Caco-2 (cell line): Measurements from ENCODE around the gene ANKRD13A. TPM values are rescaled to one million over a fixed set of nuclear protein-coding genes. Genes with fewer than 3 reads are reported as not detected.

Experiments used
- BruUV-seq: library from RNA; stranded (reverse); fragments of 400-500 nt; replicated peaks from 2 replicates; lab custom pipeline; 2021; lab: Mats Ljungman, UMichigan
- CTCF ChIA-PET: fragments of 300-600 bp; sonication (Branson Sonifier 250); formaldehyde crosslinking; loops from one replicate; lab custom pipeline; 2022; ENCODE audit warnings: antibody characterized with exemption; lab: Charles Lee
- POLR2A ChIA-PET: fragments of 300-600 bp; sonication (Branson Sonifier 250); formaldehyde crosslinking; loops from one replicate; lab custom pipeline; 2022; ENCODE audit warnings: antibody characterized with exemption; lab: Charles Lee
- DNase-seq, 2 experiments: peaks; one replicate each; pipeline versions ENCODE4 v3.0.0 to v3.0.0-alpha.2; 2020 to 2022
- H3K27me3 ChIP-seq: replicated peaks from 2 replicates; pipeline ENCODE4 v1.6.0; 2011; ENCODE audit warnings: low read length; ENCODE audit not compliant: control insufficient read depth, insufficient read depth
- H3K36me3 ChIP-seq: 2 replicates; pipeline ENCODE4 v1.5.1; 2011; ENCODE audit warnings: low read length; ENCODE audit not compliant: control insufficient read depth, insufficient read depth
- H3K4me1 ChIP-seq: fragments of 250-450 bp; sonication (Bioruptor Pico); 2 replicates; pipeline ENCODE4 v1.5.1; 2020; ENCODE audit warnings: mild to moderate bottlenecking
- H3K4me3 ChIP-seq: 2 replicates; pipeline ENCODE4 v1.5.1; 2011; ENCODE audit warnings: low read depth, mild to moderate bottlenecking, control low read depth, low read length
- H3K9me3 ChIP-seq: fragments of 250-450 bp; sonication (Bioruptor Pico); 2 replicates; pipeline ENCODE4 v1.5.1; 2020; ENCODE audit warnings: mild to moderate bottlenecking, moderate library complexity
- H3K27ac Mint-ChIP-seq: one replicate; pipeline ENCODE4 v1.8.0; 2022; ENCODE audit warnings: mixed read lengths; ENCODE audit not compliant: unreplicated experiment
- H3K27me3 Mint-ChIP-seq: one replicate; pipeline ENCODE4 v1.8.0; 2022; ENCODE audit warnings: mixed read lengths; ENCODE audit not compliant: insufficient read depth, unreplicated experiment
- H3K36me3 Mint-ChIP-seq: one replicate; pipeline ENCODE4 v1.8.0; 2022; ENCODE audit warnings: mild to moderate bottlenecking, mixed read lengths; ENCODE audit not compliant: insufficient read depth, unreplicated experiment
- H3K4me1 Mint-ChIP-seq: one replicate; pipeline ENCODE4 v1.8.0; 2022; ENCODE audit warnings: low read depth, mixed read lengths; ENCODE audit not compliant: unreplicated experiment
- H3K4me3 Mint-ChIP-seq: one replicate; pipeline ENCODE4 v1.8.0; 2022; ENCODE audit warnings: mild to moderate bottlenecking, moderate library complexity, mixed read lengths; ENCODE audit not compliant: unreplicated experiment
- H3K9me3 Mint-ChIP-seq: one replicate; pipeline ENCODE4 v1.8.0; 2022; ENCODE audit warnings: mixed read lengths; ENCODE audit not compliant: unreplicated experiment
- intact Hi-C: fragments of 100-400 bp; cut with micrococcal nuclease; formaldehyde crosslinking; loops from one replicate; pipeline ENCODE4 v1.10.0; 2022; ENCODE audit not compliant: unreplicated experiment
- total RNA-seq: library from RNA; stranded (reverse); gene quantifications from 2 replicates; pipeline ENCODE4 v1.2.3, GENCODE V29; 2022
- TF ChIP-seq, protein P1 (sequence below), 2 experiments: fragments of 200-600 bp in 1 of 2; IDR thresholded peaks; 1 replicate in 1 of 2; 2 replicates in 1 of 2; pipeline versions ENCODE4 v1.5.1 to v1.8.0; 2011 to 2022; ENCODE audit warnings: antibody characterized with exemption in 1 of 2, control low read depth in 1 of 2, inconsistent platforms in 1 of 2, low read depth in 1 of 2, low read length in 1 of 2, mild to moderate bottlenecking in 1 of 2, moderate library complexity in 1 of 2; ENCODE audit not compliant: insufficient read depth in 1 of 2, severe bottlenecking in 1 of 2, unreplicated experiment in 1 of 2

ANKRD13A gene
- total RNA-seq, 1 experiment from 2014 or later, result 42.2 TPM

- Histone ChIP-seq H3K36me3 (peaks cover 2% of the 10 kb centered on the region; the same call in 1 of the 2 replicates), H3K4me3 (no peak overlapping the region), H3K27me3 (no peaks in the 10 kb centered on the region), H3K4me1 (no peaks in the 10 kb centered on the region), H3K9me3 (no peaks in the 10 kb centered on the region)
- Mint-ChIP-seq H3K9me3 (no peaks in the 10 kb centered on the region), H3K4me1 (no peaks in the 10 kb centered on the region), H3K27ac (no peak overlapping the region), H3K36me3 (peaks cover 7% of the 10 kb centered on the region), H3K4me3 (no peak overlapping the region), H3K27me3 (no peaks in the 10 kb centered on the region)
- ChIA-PET CTCF (no interaction called here), POLR2A (no interaction called here)
- no TSS peak for BruUV-seq
- TF ChIP-seq, protein P1, sequence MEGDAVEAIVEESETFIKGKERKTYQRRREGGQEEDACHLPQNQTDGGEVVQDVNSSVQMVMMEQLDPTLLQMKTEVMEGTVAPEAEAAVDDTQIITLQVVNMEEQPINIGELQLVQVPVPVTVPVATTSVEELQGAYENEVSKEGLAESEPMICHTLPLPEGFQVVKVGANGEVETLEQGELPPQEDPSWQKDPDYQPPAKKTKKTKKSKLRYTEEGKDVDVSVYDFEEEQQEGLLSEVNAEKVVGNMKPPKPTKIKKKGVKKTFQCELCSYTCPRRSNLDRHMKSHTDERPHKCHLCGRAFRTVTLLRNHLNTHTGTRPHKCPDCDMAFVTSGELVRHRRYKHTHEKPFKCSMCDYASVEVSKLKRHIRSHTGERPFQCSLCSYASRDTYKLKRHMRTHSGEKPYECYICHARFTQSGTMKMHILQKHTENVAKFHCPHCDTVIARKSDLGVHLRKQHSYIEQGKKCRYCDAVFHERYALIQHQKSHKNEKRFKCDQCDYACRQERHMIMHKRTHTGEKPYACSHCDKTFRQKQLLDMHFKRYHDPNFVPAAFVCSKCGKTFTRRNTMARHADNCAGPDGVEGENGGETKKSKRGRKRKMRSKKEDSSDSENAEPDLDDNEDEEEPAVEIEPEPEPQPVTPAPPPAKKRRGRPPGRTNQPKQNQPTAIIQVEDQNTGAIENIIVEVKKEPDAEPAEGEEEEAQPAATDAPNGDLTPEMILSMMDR (IDR thresholded peaks at IDR 0.05; ENCODE audit: insufficient read depth in 1 of 2, low read depth in 1 of 2, low read length in 1 of 2, severe bottlenecking in 1 of 2, unreplicated experiment in 1 of 2), result no peak
- DNase-seq, result no peak
- intact Hi-C loops, result no loop called here
Observed at GRCh38 chr12:109961201-109961600, 38.0 kb upstream of the ANKRD13A start.

DNA sequence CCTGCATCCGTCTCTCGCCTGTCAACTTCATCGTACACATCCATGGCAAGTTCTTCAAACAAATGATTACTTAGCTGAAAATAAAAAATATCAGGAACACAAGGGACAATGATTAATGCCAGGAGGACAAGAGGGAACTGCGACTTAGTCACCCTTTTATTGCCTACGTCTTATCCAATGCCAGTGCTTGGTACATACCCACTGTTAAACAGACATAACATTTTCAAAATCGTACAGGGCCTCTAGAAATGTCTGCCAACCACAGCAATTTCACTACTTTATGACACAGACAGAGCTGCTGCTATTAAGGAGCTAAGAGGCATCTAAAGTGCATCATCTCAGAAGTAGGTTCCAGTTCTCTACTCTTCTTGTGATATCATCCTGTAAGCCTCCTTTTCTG is 37.6 kb upstream of the ANKRD13A start:
- no TSS peak for BruUV-seq
- no peak for DNase-seq
- POLR2A ChIA-PET, result no interaction called here
- no peaks in the 10 kb centered on the region for H3K4me1 Mint-ChIP-seq
- H3K27ac Mint-ChIP-seq, result no peak overlapping the region
- CTCF ChIA-PET, result no interaction called here
- H3K9me3 Mint-ChIP-seq, result no peaks in the 10 kb centered on the region
- Histone ChIP-seq H3K36me3 (peaks cover 2% of the 10 kb centered on the region; the same call in 1 of the 2 replicates), H3K4me3 (no peak overlapping the region), H3K4me1 (no peaks in the 10 kb centered on the region), H3K9me3 (no peaks in the 10 kb centered on the region), H3K27me3 (no peaks in the 10 kb centered on the region)
- H3K36me3 Mint-ChIP-seq, result peaks cover 7% of the 10 kb centered on the region
- H3K4me3 Mint-ChIP-seq, result no peak overlapping the region
- intact Hi-C loops, result no loop called here
- H3K27me3 Mint-ChIP-seq, result no peaks in the 10 kb centered on the region
- TF ChIP-seq, protein P1 (IDR thresholded peaks at IDR 0.05; ENCODE audit: insufficient read depth in 1 of 2, low read depth in 1 of 2, low read length in 1 of 2, severe bottlenecking in 1 of 2, unreplicated experiment in 1 of 2), result no peak

DNA sequence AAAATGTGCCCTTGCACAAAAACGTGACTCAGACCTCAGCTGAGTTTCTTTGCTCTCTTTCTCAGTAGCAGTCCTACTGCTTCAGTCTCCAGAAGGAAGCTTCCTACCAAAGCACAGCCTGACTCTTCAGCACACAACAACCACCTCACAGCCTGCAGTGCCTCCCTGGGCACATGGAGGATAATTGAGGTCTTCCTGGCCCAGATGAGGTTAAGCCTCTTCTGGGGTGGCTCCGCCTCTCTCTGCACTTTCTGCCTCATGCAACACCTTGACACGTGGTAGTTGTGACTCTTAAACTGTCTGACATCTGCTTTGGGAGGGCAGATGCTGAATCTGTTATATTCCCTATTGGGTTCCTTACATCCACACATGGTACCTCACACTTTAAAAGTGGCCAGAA is 36.8 kb upstream of the ANKRD13A start:
- Mint-ChIP-seq H3K9me3 (no peaks in the 10 kb centered on the region), H3K27me3 (no peaks in the 10 kb centered on the region), H3K36me3 (peaks cover 7% of the 10 kb centered on the region), H3K4me1 (no peaks in the 10 kb centered on the region), H3K4me3 (no peak overlapping the region), H3K27ac (no peak overlapping the region)
- H3K9me3 ChIP-seq, result no peaks in the 10 kb centered on the region
- intact Hi-C loops, result no loop called here
- H3K36me3 ChIP-seq, result peaks cover 2% of the 10 kb centered on the region; the same call in 1 of the 2 replicates
- H3K4me1 ChIP-seq, result no peaks in the 10 kb centered on the region
- ChIA-PET POLR2A (no interaction called here), CTCF (no interaction called here)
- no peaks in the 10 kb centered on the region for H3K27me3 ChIP-seq
- no peak for DNase-seq
- BruUV-seq, result no TSS peak
- TF ChIP-seq, protein P1 (IDR thresholded peaks at IDR 0.05; ENCODE audit: insufficient read depth in 1 of 2, low read depth in 1 of 2, low read length in 1 of 2, severe bottlenecking in 1 of 2, unreplicated experiment in 1 of 2), result no peak
- H3K4me3 ChIP-seq, result no peak overlapping the region
